Neural cell (in vitro differentiated cells): Measurements from ENCODE around the gene AQP3. TPM values are rescaled to one million over a fixed set of nuclear protein-coding genes. Genes with fewer than 3 reads are reported as not detected.

Source experiments
- H2AFZ ChIP-seq: fragments of 200-600, 300-800 bp; sonication (generic), shearing (Covaris generic); 2 replicates; pipeline ENCODE4 v1.6.0; 2014; ENCODE audit warnings: low read depth, mild to moderate bottlenecking, antibody characterized with exemption, low read length, moderate library complexity
- H3F3A ChIP-seq: fragments of 200-600 bp; shearing (Covaris generic); 2 replicates; pipeline ENCODE4 v1.6.1; 2016; ENCODE audit warnings: mild to moderate bottlenecking, moderate library complexity, mixed read lengths, antibody characterized with exemption, low read length; ENCODE audit not compliant: insufficient read depth, poor library complexity, severe bottlenecking
- H3K27ac ChIP-seq: fragments of 200-600, 300-800 bp; sonication (generic), shearing (Covaris generic); 2 replicates; pipeline ENCODE4 v1.5.1; 2014; ENCODE audit warnings: mild to moderate bottlenecking, low read length, moderate library complexity
- H3K27me3 ChIP-seq: fragments of 300-800, 200-600 bp; sonication (generic), shearing (Covaris generic); 2 replicates; pipeline ENCODE4 v1.6.0; 2014; ENCODE audit warnings: mild to moderate bottlenecking, low read depth, low read length, moderate library complexity; ENCODE audit not compliant: insufficient read depth
- H3K36me3 ChIP-seq: fragments of 300-800, 200-600 bp; sonication (generic), shearing (Covaris generic); 2 replicates; pipeline ENCODE4 v1.5.1; 2014; ENCODE audit warnings: mild to moderate bottlenecking, antibody characterized with exemption, low read length, moderate library complexity; ENCODE audit not compliant: insufficient read depth
- H3K4me2 ChIP-seq: fragments of 300-800, 200-600 bp; sonication (generic), shearing (Covaris generic); 2 replicates; pipeline ENCODE4 v1.6.0; 2014; ENCODE audit warnings: mild to moderate bottlenecking, low read length
- H3K4me3 ChIP-seq: fragments of 300-800, 200-600 bp; sonication (generic), shearing (Covaris generic); 2 replicates; pipeline ENCODE4 v1.5.1; 2014; ENCODE audit warnings: mild to moderate bottlenecking, low read length, moderate library complexity
- H3K79me2 ChIP-seq: fragments of 200-600 bp; shearing (Covaris generic); replicated peaks from 2 replicates; pipeline ENCODE4 v1.6.0; 2014; ENCODE audit warnings: mild to moderate bottlenecking, low read length, moderate library complexity; ENCODE audit not compliant: insufficient read depth
- H3K9ac ChIP-seq: fragments of 300-800, 200-600 bp; sonication (generic), shearing (Covaris generic); 2 replicates; pipeline ENCODE4 v1.6.1; 2016; ENCODE audit warnings: mild to moderate bottlenecking, low read length, mixed read lengths
- H3K9me2 ChIP-seq: fragments of 200-600 bp; shearing (Covaris generic); 2 replicates; pipeline ENCODE4 v1.6.1; 2016; ENCODE audit warnings: mild to moderate bottlenecking, low read length, mixed read lengths; ENCODE audit not compliant: insufficient read depth
- H3K9me3 ChIP-seq: fragments of 200-600, 300-800 bp; sonication (generic), shearing (Covaris generic); 2 replicates; pipeline ENCODE4 v1.6.1; 2016; ENCODE audit warnings: mild to moderate bottlenecking, mixed run types, low read length, moderate library complexity, mixed read lengths
- H4K20me1 ChIP-seq: fragments of 200-600 bp; shearing (Covaris generic); 2 replicates; pipeline ENCODE4 v1.6.1; 2016; ENCODE audit warnings: mild to moderate bottlenecking, mixed run types; ENCODE audit not compliant: insufficient read depth
- CTCF ChIP-seq: fragments of 450-650 bp; IDR thresholded peaks from 2 replicates; pipeline ENCODE4 v1.5.1; 2014; ENCODE audit warnings: antibody characterized with exemption, mild to moderate bottlenecking, moderate library complexity; ENCODE audit not compliant: poor library complexity, severe bottlenecking
- EP300 ChIP-seq: fragments of 450-650 bp; conservative IDR thresholded peaks from 2 replicates; pipeline ENCODE4 v1.6.1; 2014; ENCODE audit warnings: antibody characterized with exemption, mild to moderate bottlenecking, moderate library complexity; ENCODE audit not compliant: poor library complexity, severe bottlenecking
- EZH2 ChIP-seq: fragments of 200-600, 300-800 bp; shearing (Covaris generic), sonication (generic); IDR thresholded peaks from 2 replicates; pipeline ENCODE4 v1.6.1; 2014; ENCODE audit warnings: antibody characterized with exemption, low read length, borderline replicate concordance, mild to moderate bottlenecking; ENCODE audit not compliant: insufficient read depth, poor library complexity, severe bottlenecking
- MXI1 ChIP-seq: fragments of 450-650 bp; conservative IDR thresholded peaks from 2 replicates; pipeline ENCODE4 v1.6.1; 2014; ENCODE audit warnings: antibody characterized with exemption, mild to moderate bottlenecking; ENCODE audit not compliant: poor library complexity, severe bottlenecking
- POLR2AphosphoS5 ChIP-seq: IDR thresholded peaks from 2 replicates; pipeline ENCODE4 v1.6.1; 2012
- RAD21 ChIP-seq: fragments of 450-650 bp; conservative IDR thresholded peaks from 2 replicates; pipeline ENCODE4 v1.6.1; 2014; ENCODE audit warnings: antibody characterized with exemption, mild to moderate bottlenecking, moderate library complexity
- SMC3 ChIP-seq: fragments of 450-650 bp; conservative IDR thresholded peaks from 2 replicates; pipeline ENCODE4 v1.6.1; 2014; ENCODE audit warnings: antibody characterized with exemption, mild to moderate bottlenecking, moderate library complexity; ENCODE audit not compliant: poor library complexity
- TAF1 ChIP-seq: IDR thresholded peaks from 2 replicates; pipeline ENCODE4 v1.6.1; 2012; ENCODE audit warnings: low read depth
- polyA plus RNA-seq: library from polyadenylated mRNA; depleted of rRNA; stranded (reverse); fragments of >200 nt; gene quantifications from 2 replicates; pipeline ENCODE4 v1.2.3, GENCODE V29; 2014
- TF ChIP-seq, protein P1 (sequence below): IDR thresholded peaks from 2 replicates; pipeline ENCODE4 v1.6.1; 2012; ENCODE audit warnings: borderline replicate concordance

Gene AQP3
- polyA plus RNA-seq, 1 donor from 2014 or later: not detected

DNA sequence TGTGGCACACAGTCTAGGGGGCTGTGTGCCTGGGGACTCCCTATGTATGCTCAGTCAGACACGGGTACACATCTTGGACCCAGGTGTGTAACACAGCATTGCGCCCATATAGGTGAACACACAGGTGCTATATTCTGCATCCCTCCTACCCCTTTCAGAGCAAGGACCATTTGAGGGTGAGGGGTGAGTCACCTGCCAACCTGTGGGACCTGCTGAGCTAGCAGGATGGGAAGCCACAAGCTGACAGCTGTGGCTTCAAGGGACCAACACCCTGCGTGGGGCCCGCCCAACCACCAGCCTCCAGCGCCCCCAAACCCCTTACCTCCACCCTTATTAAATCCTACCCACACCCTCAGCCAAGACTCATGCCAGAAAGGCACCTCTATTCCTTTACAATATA lies 30.4 kb downstream of the AQP3 start:
- H3K9me3 ChIP-seq: no peaks in the 10 kb centered on the region
- H2AFZ ChIP-seq: no peak overlapping the region
- H3K4me3 ChIP-seq: no peak overlapping the region
- H3K9ac ChIP-seq: no peak overlapping the region
- H3K4me2 ChIP-seq: no peak overlapping the region
- H3K79me2 ChIP-seq: no peaks in the 10 kb centered on the region
- no peaks in the 10 kb centered on the region for H4K20me1 ChIP-seq
- no peaks in the 10 kb centered on the region for H3K9me2 ChIP-seq
- TF ChIP-seq POLR2AphosphoS5 (no peak), EZH2 (no peak), TAF1 (no peak), MXI1 (no peak), CTCF (no peak), EP300 (no peak), SMC3 (no peak), RAD21 (no peak)
- TF ChIP-seq, protein P1, sequence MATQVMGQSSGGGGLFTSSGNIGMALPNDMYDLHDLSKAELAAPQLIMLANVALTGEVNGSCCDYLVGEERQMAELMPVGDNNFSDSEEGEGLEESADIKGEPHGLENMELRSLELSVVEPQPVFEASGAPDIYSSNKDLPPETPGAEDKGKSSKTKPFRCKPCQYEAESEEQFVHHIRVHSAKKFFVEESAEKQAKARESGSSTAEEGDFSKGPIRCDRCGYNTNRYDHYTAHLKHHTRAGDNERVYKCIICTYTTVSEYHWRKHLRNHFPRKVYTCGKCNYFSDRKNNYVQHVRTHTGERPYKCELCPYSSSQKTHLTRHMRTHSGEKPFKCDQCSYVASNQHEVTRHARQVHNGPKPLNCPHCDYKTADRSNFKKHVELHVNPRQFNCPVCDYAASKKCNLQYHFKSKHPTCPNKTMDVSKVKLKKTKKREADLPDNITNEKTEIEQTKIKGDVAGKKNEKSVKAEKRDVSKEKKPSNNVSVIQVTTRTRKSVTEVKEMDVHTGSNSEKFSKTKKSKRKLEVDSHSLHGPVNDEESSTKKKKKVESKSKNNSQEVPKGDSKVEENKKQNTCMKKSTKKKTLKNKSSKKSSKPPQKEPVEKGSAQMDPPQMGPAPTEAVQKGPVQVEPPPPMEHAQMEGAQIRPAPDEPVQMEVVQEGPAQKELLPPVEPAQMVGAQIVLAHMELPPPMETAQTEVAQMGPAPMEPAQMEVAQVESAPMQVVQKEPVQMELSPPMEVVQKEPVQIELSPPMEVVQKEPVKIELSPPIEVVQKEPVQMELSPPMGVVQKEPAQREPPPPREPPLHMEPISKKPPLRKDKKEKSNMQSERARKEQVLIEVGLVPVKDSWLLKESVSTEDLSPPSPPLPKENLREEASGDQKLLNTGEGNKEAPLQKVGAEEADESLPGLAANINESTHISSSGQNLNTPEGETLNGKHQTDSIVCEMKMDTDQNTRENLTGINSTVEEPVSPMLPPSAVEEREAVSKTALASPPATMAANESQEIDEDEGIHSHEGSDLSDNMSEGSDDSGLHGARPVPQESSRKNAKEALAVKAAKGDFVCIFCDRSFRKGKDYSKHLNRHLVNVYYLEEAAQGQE: no peak
- no peaks in the 10 kb centered on the region for H3F3A ChIP-seq
- H3K27me3 ChIP-seq: no peaks in the 10 kb centered on the region
- H3K27ac ChIP-seq: no peak overlapping the region
- no peaks in the 10 kb centered on the region for H3K36me3 ChIP-seq

DNA sequence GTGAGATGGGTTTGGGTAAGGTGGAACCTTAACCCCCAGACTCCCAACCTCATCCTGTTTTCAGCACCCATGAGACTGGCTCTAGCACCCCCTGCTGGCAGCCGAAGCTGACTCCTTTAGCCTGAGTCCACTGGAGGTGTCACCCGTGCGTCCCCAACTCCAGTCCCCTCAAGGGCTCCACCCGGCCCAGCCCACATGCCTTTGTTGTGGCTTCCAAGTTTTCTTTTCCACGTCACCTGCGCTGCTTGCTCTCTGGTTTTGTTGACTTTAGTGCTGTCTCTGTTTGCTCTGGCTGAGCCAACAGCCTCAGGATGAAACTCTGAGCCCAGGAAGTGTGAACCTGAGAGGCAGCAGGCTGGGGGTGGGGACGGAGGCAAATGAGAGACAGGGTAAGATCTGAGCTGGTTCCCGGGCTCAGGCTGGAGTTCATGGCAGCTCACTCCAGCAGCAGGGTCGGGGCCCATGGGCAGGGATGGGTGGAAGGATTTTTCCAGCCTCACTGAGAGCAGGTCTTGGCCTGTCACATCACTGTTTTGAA lies 31.8 kb downstream of the AQP3 start:
- TF ChIP-seq TAF1 (no peak), RAD21 (no peak), EZH2 (no peak), SMC3 (no peak), EP300 (no peak), MXI1 (no peak), POLR2AphosphoS5 (no peak), CTCF (no peak)
- TF ChIP-seq, protein P1: no peak
- H3F3A ChIP-seq: no peaks in the 10 kb centered on the region
- H3K9me2 ChIP-seq: no peaks in the 10 kb centered on the region
- no peaks in the 10 kb centered on the region for H3K9me3 ChIP-seq
- H4K20me1 ChIP-seq: no peaks in the 10 kb centered on the region
- no peaks in the 10 kb centered on the region for H3K36me3 ChIP-seq
- H3K27me3 ChIP-seq: no peaks in the 10 kb centered on the region
- H3K4me2 ChIP-seq: no peak overlapping the region
- H3K4me3 ChIP-seq: no peak overlapping the region
- no peak overlapping the region for H2AFZ ChIP-seq
- H3K79me2 ChIP-seq: no peaks in the 10 kb centered on the region
- H3K27ac ChIP-seq: no peak overlapping the region
- H3K9ac ChIP-seq: no peak overlapping the region
